GM21390 (cell line): ENCODE measurements around the gene STXBP1.

Experiments
- ATAC-seq: cut with Tn5 transposase; IDR thresholded peaks from one replicate; pipeline ENCODE4 v1.9.1; 2021; ENCODE audit not compliant: unreplicated experiment

The STXBP1 gene

DNA sequence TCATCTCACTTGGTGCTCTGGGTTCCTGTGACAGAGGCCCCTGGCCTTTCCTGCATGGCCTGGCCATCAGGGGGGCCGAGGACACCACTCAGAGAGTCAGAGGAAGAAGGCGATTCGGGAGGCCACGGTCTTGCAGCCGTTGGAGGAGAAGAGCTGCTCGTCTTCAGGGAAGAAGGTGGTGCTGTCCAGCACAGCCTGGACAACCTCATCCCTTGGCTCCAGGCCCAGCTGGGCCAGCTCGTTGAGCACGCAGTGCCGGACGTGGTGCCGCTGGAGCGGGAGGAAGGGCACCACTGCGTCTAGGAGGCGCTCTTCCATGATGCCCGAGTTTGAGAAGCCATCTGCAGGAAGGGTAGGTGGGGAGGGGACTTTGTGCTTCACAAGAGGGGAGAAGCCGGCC is 119.9 kb downstream of the STXBP1 start:
- no peak for ATAC-seq

DNA sequence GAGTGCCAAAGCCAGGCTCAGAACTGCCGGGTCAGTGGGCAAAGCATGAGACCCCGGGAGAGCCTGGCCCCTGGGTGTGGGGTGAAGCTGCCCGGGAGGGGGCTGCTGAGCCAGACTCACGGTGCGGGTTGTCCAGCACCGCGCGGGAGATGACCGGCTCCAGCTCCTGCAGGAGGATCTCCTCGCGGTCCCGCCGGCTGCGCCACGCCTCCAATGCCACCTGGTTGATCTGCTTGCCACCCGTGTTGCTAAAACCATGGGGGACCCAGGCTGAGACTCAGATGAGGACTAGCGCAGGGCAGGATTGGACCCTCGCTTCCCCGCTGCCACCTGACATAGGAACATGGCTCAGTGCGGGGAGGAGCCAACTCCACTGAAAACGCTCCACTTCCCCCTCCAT is 120.4 kb downstream of the STXBP1 start:
- no peak for ATAC-seq

GRCh38 chr9:127733614-127734013 is 121.5 kb downstream of the STXBP1 start:
- no peak for ATAC-seq

DNA sequence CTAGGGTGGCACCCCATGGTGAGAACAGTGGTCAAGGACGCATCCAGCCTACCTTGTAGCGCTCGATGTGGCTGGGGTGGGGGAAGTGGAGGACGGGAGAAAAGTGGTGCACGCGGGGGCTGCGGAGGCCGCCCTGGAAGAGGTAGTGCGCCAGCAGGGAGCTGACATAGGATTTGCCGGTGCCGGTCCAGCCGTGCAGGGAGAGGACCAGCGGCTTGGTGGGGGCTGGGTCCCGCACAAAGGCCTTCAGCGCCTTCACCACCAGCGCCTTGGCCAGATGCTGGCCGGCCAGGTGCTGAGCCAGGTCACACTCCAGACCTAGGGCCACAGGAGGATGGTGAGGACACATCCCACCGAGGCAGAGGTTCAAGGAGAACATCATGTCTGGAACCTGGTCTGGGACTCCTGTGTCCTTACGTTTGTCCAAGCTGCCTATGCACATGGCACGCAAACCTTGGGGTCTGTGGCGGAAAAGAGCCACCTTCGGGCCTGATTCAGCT is 122.2 kb downstream of the STXBP1 start:
- no peak for ATAC-seq

DNA sequence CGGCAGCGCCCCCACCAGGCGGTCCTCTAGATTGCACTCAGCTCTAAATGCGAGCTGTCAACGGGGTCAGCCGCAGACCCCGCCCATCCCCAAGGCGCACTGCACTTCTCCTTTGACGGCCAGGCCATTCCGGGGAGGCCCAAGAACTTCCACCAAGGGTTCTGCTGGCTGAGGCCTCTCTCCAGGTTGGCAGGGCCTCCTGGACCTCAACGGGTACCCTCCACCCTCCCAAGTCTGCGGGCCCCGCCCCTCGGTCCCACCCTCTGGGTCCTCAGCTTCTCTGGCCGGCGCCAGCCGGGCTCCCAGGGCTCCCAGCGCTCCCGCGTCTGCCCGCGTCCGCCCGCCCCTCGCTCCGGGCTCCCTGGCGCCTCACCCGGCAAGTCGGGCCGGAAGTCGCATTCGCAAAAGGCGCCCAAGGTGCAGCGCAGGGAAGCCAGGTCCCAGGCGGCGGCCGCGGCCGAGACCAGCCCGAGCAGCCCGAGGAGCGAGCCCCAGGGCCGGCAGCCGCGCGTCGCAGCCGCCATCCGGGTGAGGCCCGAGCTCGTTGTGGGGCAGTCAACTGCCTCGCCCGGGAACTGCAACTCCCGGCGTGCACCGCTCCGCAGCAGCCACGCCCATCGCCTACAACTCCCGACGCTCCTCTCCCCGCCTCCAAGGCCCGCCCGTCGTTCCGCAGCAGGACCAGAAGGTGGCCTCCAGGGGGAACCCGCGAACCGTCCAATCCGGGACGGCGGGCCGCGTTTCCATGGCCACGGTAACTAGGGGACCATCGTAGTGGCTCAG is 122.9 kb downstream of the STXBP1 start, which contains the start of gene TOR2A:
Gene TOR2A, minus strand, starts transcription at position 548 of the 783 bp plus-strand sequence. Its CDS starts 24 bp downstream, at position 524.
- ATAC-seq, result peak; percentile 79

DNA sequence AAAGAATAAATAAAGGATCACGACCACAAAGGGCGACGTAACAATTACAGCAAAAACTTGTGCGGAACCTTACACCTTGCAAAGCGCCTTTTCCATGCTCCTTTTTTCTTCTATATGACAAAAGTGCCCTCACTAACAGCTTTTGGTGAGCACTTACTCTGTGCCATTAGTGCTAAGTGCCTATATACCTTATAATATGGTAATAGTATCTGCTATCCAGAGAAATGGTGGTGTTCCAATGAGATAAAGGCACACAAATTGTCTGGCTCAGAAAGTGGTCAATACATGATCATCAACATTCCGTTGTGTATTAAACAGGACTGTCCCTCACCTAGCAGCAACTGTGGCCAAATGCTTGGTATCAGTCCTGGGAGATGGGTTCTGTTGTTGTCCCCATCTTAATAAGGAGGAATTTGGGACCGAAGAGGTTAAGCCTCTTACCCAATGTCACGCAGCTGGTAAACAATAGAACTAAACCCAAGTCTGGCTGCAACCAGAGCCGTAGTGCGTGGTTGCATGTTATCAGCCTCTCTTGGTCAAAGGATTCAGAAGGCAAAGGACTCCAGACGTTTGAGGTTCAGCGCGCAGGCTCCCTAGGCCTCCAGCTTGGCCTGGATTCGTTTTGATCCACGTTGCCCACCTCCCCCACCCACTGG is 123.6 kb downstream of the STXBP1 start:
- ATAC-seq, result peak; percentile 3

DNA sequence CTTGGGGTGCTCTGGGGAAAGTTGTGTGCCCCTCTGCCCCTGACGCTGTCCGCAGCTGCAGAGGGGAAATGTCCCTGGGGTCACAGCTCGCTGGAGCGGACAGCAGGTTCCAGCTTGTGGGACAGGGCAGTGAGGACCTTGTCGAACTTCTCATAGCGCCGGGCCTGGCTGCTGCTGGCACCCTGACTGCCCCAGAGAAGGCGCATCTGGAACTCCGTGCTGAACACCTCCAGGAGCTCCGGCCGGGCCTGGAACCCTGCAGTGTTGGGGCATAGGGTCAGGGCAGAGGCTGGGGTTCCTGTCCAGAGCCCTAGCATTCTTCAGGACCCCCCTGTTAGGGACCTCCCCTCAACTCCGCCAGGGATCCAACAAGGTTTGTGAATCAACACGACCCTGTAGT is 126.6 kb downstream of the STXBP1 start:
- no peak for ATAC-seq

GRCh38 chr9:127739614-127740330 is 127.7 kb downstream of the STXBP1 start:
- ATAC-seq, result no peak

DNA sequence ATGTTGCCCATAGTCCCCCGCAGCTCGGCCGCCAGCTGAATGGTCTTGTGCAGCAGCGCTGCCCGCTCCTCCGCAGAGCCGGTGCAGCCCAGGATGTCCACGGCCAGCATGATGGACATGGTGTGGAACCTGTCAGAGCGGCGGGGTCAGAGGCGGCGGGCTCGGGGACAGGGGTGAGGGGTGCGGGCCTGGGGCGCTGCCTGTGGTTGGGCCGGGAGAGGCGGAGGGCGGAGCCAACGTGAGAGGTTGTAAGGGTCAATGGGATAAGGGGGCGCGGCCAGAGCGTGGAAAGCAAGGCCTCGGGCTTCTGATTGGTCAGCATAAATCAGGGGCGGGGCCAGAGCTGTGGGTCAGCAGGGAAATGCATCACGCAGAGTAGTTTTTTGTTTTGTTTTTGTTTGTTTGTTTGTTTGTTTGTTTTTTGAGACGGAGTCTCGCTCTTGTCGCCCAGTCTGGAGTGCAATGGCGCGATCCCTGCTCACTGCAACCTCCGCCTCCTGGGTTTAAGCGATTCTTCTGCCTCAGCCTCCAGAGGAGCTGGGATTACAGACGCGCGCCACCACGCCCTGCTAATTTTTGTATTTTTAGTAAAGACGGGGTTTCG is 129.9 kb downstream of the STXBP1 start:
- no peak for ATAC-seq
